ENCODE measurements around the gene EMSY. TPM values are rescaled to one million over a fixed set of nuclear protein-coding genes. Genes with fewer than 3 reads are reported as not detected.

Gene EMSY
- total and polyA plus RNA-seq, 2 of the 8 experiments (the other 6 are each of a cell fraction or from before 2014, with no cell fraction given): 29.6 to 34.6 TPM

- no peak for TF ChIP-seq POLR2A (IDR thresholded peaks at IDR 0.05; ENCODE audit: control extremely low read depth in 1 of 2, low read depth in 2 of 2, low read length in 2 of 2)
- no peak for TF ChIP-seq CTBP2 (IDR thresholded peaks at IDR 0.05; ENCODE audit: borderline replicate concordance, insufficient read depth, insufficient read length, low read length)
- no peak for TF ChIP-seq POLR2AphosphoS5 (IDR thresholded peaks at IDR 0.05; ENCODE audit: low read depth, low read length)
Measured at GRCh38 chr11:76408171-76408965, 36.5 kb upstream of the EMSY start (continued).
